Subcutaneous adipose tissue (tissue), 4 donors: ENCODE data around the gene SIM2. TPM values are rescaled to one million over a fixed set of nuclear protein-coding genes. Genes with fewer than 3 reads are reported as not detected.

Experiments
- CTCF ChIP-seq: fragments of 450-650 bp; IDR thresholded peaks from one replicate; pipeline ENCODE4 v1.5.1; 2016; ENCODE audit warnings: low read depth, mild to moderate bottlenecking, control low read depth, antibody characterized with exemption, moderate library complexity
- total RNA-seq, 4 donors: library from RNA; depleted of rRNA; stranded (reverse); fragments of >200 nt; gene quantifications; one replicate each; pipeline ENCODE4 v1.1.0, GENCODE V29; 2016

Gene SIM2
- total RNA-seq, 4 donors from 2014 or later = not detected

GRCh38 chr21:36703123-36703522 lies 4.2 kb downstream of the SIM2 start:
- TF ChIP-seq CTCF = no peak

- TF ChIP-seq CTCF = no peak
These were observed 4.8 kb downstream of the SIM2 start for GRCh38 chr21:36703626-36704280.

- no peak for TF ChIP-seq CTCF
These were observed 5.5 kb downstream of the SIM2 start for GRCh38 chr21:36704281-36704957.

- no peak for TF ChIP-seq CTCF
These were observed 6.2 kb downstream of the SIM2 start for GRCh38 chr21:36704958-36705678.

GRCh38 chr21:36705679-36706481 lies 7.0 kb downstream of the SIM2 start:
- no peak for TF ChIP-seq CTCF

GRCh38 chr21:36706482-36706852 lies 7.6 kb downstream of the SIM2 start:
- TF ChIP-seq CTCF = no peak
